Right atrium auricular region (tissue), 2 donors: Measurements from ENCODE around the gene ARNT2. TPM values are rescaled to one million over a fixed set of nuclear protein-coding genes. Genes with fewer than 3 reads are reported as not detected.

Experiments
- DNase-seq: peaks from one replicate; pipeline ENCODE4 v3.0.0-alpha.2; 2019; ENCODE audit warnings: low spot score
- H3K27ac ChIP-seq, 2 donors: fragments of 200-600 bp; sonication (generic); 1 replicate in 1 of 2; 2 replicates in 1 of 2; pipeline ENCODE4 v1.5.1; 2016 to 2019
- H3K27me3 ChIP-seq, 2 donors: fragments of 200-600 bp; sonication (generic); one replicate each; pipeline versions ENCODE4 v1.5.1 to v1.6.0; 2017 to 2019
- H3K36me3 ChIP-seq: fragments of 200-600 bp; sonication (generic); one replicate; pipeline ENCODE4 v1.5.1; 2016
- H3K4me1 ChIP-seq, 2 donors: fragments of 200-600 bp; sonication (generic); one replicate each; pipeline versions ENCODE4 v1.5.1 to v1.6.0; 2017 to 2019
- H3K4me3 ChIP-seq, 2 donors: fragments of 200-600 bp; sonication (generic); 1 replicate in 1 of 2; 2 replicates in 1 of 2; pipeline ENCODE4 v1.5.1; 2017 to 2019; ENCODE audit warnings: mild to moderate bottlenecking in 1 of 2, moderate library complexity in 1 of 2
- H3K9me3 ChIP-seq, 2 donors: fragments of 200-600 bp; sonication (generic); one replicate each; pipeline ENCODE4 v1.5.1; 2019
- total RNA-seq, 2 donors: library from RNA; depleted of rRNA; stranded (reverse); fragments of >200 nt; gene quantifications; one replicate each; pipeline ENCODE4 v1.1.0, GENCODE V29; 2016
- TF ChIP-seq, protein P1 (sequence below), 2 donors: fragments of 200-600 bp; sonication (generic); IDR thresholded peaks; one replicate each; pipeline ENCODE4 v1.5.1; 2019; ENCODE audit warnings: antibody characterized with exemption in 2 of 2

ARNT2 gene
- total RNA-seq, 2 donors from 2014 or later = 4.8 to 8.4 TPM

DNA sequence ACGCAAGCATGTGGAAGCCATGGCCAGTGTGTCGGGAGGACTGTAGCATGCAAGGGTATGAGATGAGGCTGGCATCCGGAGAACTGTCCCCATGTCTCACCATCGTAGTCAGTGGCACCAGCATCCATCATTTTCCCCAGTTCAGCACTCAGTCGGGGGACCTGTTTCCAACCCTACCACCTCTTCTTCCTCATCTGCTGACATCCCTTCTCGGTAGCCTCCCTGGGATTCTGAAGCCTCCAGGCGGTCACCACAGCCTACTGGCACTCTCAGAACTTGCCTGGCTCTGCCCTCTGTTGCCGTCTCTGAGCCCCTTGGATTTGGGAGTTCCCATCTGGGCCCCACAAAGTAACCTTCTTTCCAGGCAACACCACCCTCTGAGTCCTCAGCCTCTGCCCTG is 159.9 kb downstream of the ARNT2 start:
- H3K27ac ChIP-seq = no peak overlapping the region
- H3K9me3 ChIP-seq = no peaks in the 10 kb centered on the region
- no peaks in the 10 kb centered on the region for H3K4me1 ChIP-seq
- no peaks in the 10 kb centered on the region for H3K27me3 ChIP-seq
- H3K4me3 ChIP-seq = no peak overlapping the region
- no peaks in the 10 kb centered on the region for H3K36me3 ChIP-seq
- DNase-seq = peak; percentile 32
- TF ChIP-seq, protein P1, sequence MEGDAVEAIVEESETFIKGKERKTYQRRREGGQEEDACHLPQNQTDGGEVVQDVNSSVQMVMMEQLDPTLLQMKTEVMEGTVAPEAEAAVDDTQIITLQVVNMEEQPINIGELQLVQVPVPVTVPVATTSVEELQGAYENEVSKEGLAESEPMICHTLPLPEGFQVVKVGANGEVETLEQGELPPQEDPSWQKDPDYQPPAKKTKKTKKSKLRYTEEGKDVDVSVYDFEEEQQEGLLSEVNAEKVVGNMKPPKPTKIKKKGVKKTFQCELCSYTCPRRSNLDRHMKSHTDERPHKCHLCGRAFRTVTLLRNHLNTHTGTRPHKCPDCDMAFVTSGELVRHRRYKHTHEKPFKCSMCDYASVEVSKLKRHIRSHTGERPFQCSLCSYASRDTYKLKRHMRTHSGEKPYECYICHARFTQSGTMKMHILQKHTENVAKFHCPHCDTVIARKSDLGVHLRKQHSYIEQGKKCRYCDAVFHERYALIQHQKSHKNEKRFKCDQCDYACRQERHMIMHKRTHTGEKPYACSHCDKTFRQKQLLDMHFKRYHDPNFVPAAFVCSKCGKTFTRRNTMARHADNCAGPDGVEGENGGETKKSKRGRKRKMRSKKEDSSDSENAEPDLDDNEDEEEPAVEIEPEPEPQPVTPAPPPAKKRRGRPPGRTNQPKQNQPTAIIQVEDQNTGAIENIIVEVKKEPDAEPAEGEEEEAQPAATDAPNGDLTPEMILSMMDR (IDR thresholded peaks at IDR 0.05) = no peak

GRCh38 chr15:80565398-80565797 is 161.2 kb downstream of the ARNT2 start:
- no peaks in the 10 kb centered on the region for H3K9me3 ChIP-seq
- no peaks in the 10 kb centered on the region for H3K27me3 ChIP-seq
- no peak overlapping the region for H3K4me3 ChIP-seq
- H3K4me1 ChIP-seq = no peaks in the 10 kb centered on the region
- no peak for DNase-seq
- no peak overlapping the region for H3K27ac ChIP-seq
- H3K36me3 ChIP-seq = no peaks in the 10 kb centered on the region
- TF ChIP-seq, protein P1 (IDR thresholded peaks at IDR 0.05) = no peak

DNA sequence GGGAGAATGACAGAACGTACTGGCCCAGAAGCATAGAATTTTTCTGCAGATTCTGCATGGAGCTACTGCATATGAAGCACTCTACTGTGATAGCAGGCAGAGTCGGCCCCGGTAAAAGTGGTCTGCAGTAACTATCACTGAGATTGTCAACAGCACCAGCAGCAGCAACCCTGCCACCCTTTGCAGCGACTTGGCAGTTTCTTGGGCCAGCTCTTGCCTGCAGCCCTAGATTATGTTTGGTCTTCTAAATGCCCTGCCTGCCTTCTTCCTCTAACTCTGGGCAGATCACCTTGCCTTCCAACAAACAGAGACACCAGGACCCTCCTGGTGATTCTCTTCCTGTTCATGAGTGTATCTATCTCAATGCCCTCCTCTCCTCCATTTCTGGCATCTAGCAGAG is 161.8 kb downstream of the ARNT2 start:
- Histone ChIP-seq H3K27me3 (no peaks in the 10 kb centered on the region), H3K36me3 (no peaks in the 10 kb centered on the region), H3K9me3 (no peaks in the 10 kb centered on the region), H3K4me1 (no peaks in the 10 kb centered on the region), H3K4me3 (no peak overlapping the region), H3K27ac (no peak overlapping the region)
- TF ChIP-seq, protein P1 (IDR thresholded peaks at IDR 0.05) = no peak
- DNase-seq = no peak

DNA sequence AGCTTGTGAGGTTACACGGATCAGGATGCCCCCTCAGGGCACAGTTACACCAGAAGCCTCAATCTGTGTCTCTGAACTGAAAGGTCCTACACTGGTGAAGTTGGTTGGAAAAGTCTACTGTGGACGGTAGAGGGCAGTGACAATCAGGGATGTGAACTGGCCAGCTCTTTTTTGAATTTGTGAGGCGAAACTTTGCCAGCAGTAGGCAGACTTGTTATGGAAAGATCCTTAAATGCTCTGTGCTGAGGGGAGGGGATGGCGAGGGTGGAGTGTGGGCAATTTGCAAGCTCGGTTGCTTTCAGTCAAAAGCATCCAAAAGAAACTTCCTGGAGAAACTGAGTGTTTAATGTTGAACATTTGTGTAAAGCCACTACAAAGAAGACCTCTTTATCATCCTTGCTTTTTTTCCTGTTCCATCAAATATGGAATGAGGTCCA is 163.6 kb downstream of the ARNT2 start:
- Histone ChIP-seq H3K4me1 (no peaks in the 10 kb centered on the region), H3K9me3 (no peaks in the 10 kb centered on the region), H3K27me3 (no peaks in the 10 kb centered on the region), H3K36me3 (no peaks in the 10 kb centered on the region), H3K27ac (no peak overlapping the region), H3K4me3 (no peak overlapping the region)
- TF ChIP-seq, protein P1 (IDR thresholded peaks at IDR 0.05) = peak; percentile 51 to 77
- DNase-seq = no peak

GRCh38 chr15:80568298-80568697 is 164.1 kb downstream of the ARNT2 start:
- Histone ChIP-seq H3K4me3 (no peak overlapping the region), H3K4me1 (no peaks in the 10 kb centered on the region), H3K9me3 (no peaks in the 10 kb centered on the region), H3K36me3 (no peaks in the 10 kb centered on the region), H3K27ac (no peak overlapping the region), H3K27me3 (no peaks in the 10 kb centered on the region)
- TF ChIP-seq, protein P1 (IDR thresholded peaks at IDR 0.05) = no peak
- no peak for DNase-seq

GRCh38 chr15:80568876-80569605 is 164.9 kb downstream of the ARNT2 start:
- H3K4me3 ChIP-seq = no peak overlapping the region

More at GRCh38 chr15:80568876-80569605, 164.9 kb downstream of the ARNT2 start:
- H3K36me3 ChIP-seq = no peaks in the 10 kb centered on the region
- H3K4me1 ChIP-seq = no peaks in the 10 kb centered on the region
- DNase-seq = no peak
- no peak overlapping the region for H3K27ac ChIP-seq
- no peaks in the 10 kb centered on the region for H3K27me3 ChIP-seq
- TF ChIP-seq, protein P1 (IDR thresholded peaks at IDR 0.05) = no peak
- no peaks in the 10 kb centered on the region for H3K9me3 ChIP-seq
